ENCODE data around the gene PSME4. TPM values are rescaled to one million over a fixed set of nuclear protein-coding genes. Genes with fewer than 3 reads are reported as not detected.

The PSME4 gene
- total and polyA plus RNA-seq, 2 of the 13 experiments (the other 11 are each of a cell fraction or from before 2014, with no cell fraction given) = 52.1 to 77.8 TPM

GRCh38 chr2:53970724-53971602 lies at the start of gene PSME4 (continued):
- TF ChIP-seq, protein P1, sequence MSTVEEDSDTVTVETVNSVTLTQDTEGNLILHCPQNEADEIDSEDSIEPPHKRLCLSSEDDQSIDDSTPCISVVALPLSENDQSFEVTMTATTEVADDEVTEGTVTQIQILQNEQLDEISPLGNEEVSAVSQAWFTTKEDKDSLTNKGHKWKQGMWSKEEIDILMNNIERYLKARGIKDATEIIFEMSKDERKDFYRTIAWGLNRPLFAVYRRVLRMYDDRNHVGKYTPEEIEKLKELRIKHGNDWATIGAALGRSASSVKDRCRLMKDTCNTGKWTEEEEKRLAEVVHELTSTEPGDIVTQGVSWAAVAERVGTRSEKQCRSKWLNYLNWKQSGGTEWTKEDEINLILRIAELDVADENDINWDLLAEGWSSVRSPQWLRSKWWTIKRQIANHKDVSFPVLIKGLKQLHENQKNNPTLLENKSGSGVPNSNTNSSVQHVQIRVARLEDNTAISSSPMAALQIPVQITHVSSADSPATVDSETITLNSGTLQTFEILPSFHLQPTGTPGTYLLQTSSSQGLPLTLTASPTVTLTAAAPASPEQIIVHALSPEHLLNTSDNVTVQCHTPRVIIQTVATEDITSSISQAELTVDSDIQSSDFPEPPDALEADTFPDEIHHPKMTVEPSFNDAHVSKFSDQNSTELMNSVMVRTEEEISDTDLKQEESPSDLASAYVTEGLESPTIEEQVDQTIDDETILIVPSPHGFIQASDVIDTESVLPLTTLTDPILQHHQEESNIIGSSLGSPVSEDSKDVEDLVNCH (CRISPR knock-in tag; IDR thresholded peaks at IDR 0.05) = no peak
- TF ChIP-seq ZSCAN30 (CRISPR knock-in tag; IDR thresholded peaks at IDR 0.05) (no peak; the same call in 1 of the 2 replicates), MYNN (CRISPR knock-in tag; IDR thresholded peaks at IDR 0.05; ENCODE audit: low read depth) (no peak), REL (CRISPR knock-in tag; conservative IDR thresholded peaks at IDR 0.05) (peak; percentile 74; the same call in 1 of the 2 replicates), TP53 (CRISPR knock-in tag; conservative IDR thresholded peaks at IDR 0.05) (no peak), ZHX1 (CRISPR knock-in tag; IDR thresholded peaks at IDR 0.05; ENCODE audit: low read depth) (peak; percentile 80; the same call in 1 of the 2 replicates), PHB2 (IDR thresholded peaks at IDR 0.05; ENCODE audit: partially characterized antibody) (no peak), FOXA1 (IDR thresholded peaks at IDR 0.05) (no peak), FOXA1 (CRISPR knock-in tag; IDR thresholded peaks at IDR 0.05) (no peak), HNF4G (IDR thresholded peaks at IDR 0.05; ENCODE audit: borderline replicate concordance, low read depth, low read length) (peak; percentile 3; the same call in 1 of the 2 replicates), HNF4G (CRISPR knock-in tag; IDR thresholded peaks at IDR 0.05; ENCODE audit: borderline replicate concordance, low read depth) (peak; percentile 69; the same call in 1 of the 2 replicates), KDM4B (CRISPR knock-in tag; IDR thresholded peaks at IDR 0.05) (no peak), GRHL1 (CRISPR knock-in tag; conservative IDR thresholded peaks at IDR 0.05) (no peak; the same call in 1 of the 2 replicates), ZNF670 (CRISPR knock-in tag; IDR thresholded peaks at IDR 0.05; ENCODE audit: borderline replicate concordance) (peak; percentile 93; the same call in 1 of the 2 replicates), ZNF790 (CRISPR knock-in tag; IDR thresholded peaks at IDR 0.05; ENCODE audit: borderline replicate concordance) (no peak; the same call in 1 of the 2 replicates), MED8 (CRISPR knock-in tag; IDR thresholded peaks at IDR 0.05; ENCODE audit: insufficient replicate concordance) (no peak), MLXIP (CRISPR knock-in tag; IDR thresholded peaks at IDR 0.05; ENCODE audit: borderline replicate concordance) (peak; percentile 85; the same call in 1 of the 2 replicates), PAF1 (CRISPR knock-in tag; IDR thresholded peaks at IDR 0.05) (no peak), ZNF563 (CRISPR knock-in tag; IDR thresholded peaks at IDR 0.05) (peak; percentile 83)

Measured in HepG2 (cell line).